ENCODE measurements around the gene FHOD1. TPM values are rescaled to one million over a fixed set of nuclear protein-coding genes. Genes with fewer than 3 reads are reported as not detected.

The FHOD1 gene
- total and polyA plus RNA-seq, 9 of the 15 experiments (the other 6 are each of a cell fraction or from before 2014, with no cell fraction given): 18.7 to 126 (median 32.3) TPM

GRCh38 chr16:67183627-67184452 lies 63.4 kb downstream of the FHOD1 start, which contains the start of gene MATCAP1 (continued):
- TF ChIP-seq POLR2B (IDR thresholded peaks at IDR 0.05; ENCODE audit: low read depth, partially characterized antibody) (peak; percentile 74), FOXK2 (conservative IDR thresholded peaks at IDR 0.05 in 1 of 2, IDR thresholded peaks at IDR 0.05 in 1 of 2; ENCODE audit: low read depth in 2 of 2) (0 out of 4 replicates have a peak, but pooled peaks of 1 of the 2 experiments have one; percentile 41), RUNX1 (IDR thresholded peaks at IDR 0.05; ENCODE audit: low read depth) (no peak), SMAD4 (CRISPR knock-in tag; conservative IDR thresholded peaks at IDR 0.05) (peak; percentile 50; the same call in 1 of the 2 replicates), ZFPM2 (CRISPR knock-in tag; IDR thresholded peaks at IDR 0.05) (no peak), HDAC1 (IDR thresholded peaks at IDR 0.05) (peak in 1 of 2 experiments; percentile 67; a peak in 1 of 4 replicates), EP400 (IDR thresholded peaks at IDR 0.05) (peak; percentile 65; the same call in 1 of the 2 replicates), SMAD3 (CRISPR knock-in tag; conservative IDR thresholded peaks at IDR 0.05) (no peak), MCM5 (IDR thresholded peaks at IDR 0.05; ENCODE audit: low read depth) (no peak), ZBTB12 (CRISPR knock-in tag; IDR thresholded peaks at IDR 0.05) (peak; percentile 70), TFAP4 (CRISPR knock-in tag; IDR thresholded peaks at IDR 0.05; ENCODE audit: borderline replicate concordance) (peak; percentile 83; the same call in 1 of the 2 replicates), SUPT5H (IDR thresholded peaks at IDR 0.05) (peak; percentile 82), HMGN3 (IDR thresholded peaks at IDR 0.05; ENCODE audit: borderline replicate concordance, extremely low read depth, insufficient read length, low read depth, low read length) (peak; percentile 73), MEIS2 (IDR thresholded peaks at IDR 0.05; ENCODE audit: partially characterized antibody) (peak; percentile 79), TBP (optimal IDR thresholded peaks at IDR 0.05; ENCODE audit: low read depth, low read length) (peak; percentile 41), RBFOX2 (IDR thresholded peaks at IDR 0.05; ENCODE audit: low read depth, low read length) (peak; percentile 74), ZNF175 (CRISPR knock-in tag; IDR thresholded peaks at IDR 0.05; ENCODE audit: low read depth) (0 out of 2 replicates have a peak, but pooled peaks have one; percentile 45), ZNF280A (IDR thresholded peaks at IDR 0.05; ENCODE audit: low read depth, partially characterized antibody) (no peak), ZFP1 (CRISPR knock-in tag; IDR thresholded peaks at IDR 0.05) (no peak), CBFA2T3 (IDR thresholded peaks at IDR 0.05) (no peak), POLR2A (conservative IDR thresholded peaks at IDR 0.05) (peak; percentile 88), MTA3 (IDR thresholded peaks at IDR 0.05; ENCODE audit: borderline replicate concordance) (peak; percentile 95), FOS (IDR thresholded peaks at IDR 0.05; ENCODE audit: extremely low read depth, insufficient read length) (peak; percentile 95), TCF7 (IDR thresholded peaks at IDR 0.05; ENCODE audit: borderline replicate concordance) (peak; percentile 80; the same call in 1 of the 2 replicates)

Data from K562 (cell line).